ENCODE measurements around the gene NLRC3. TPM values are rescaled to one million over a fixed set of nuclear protein-coding genes. Genes with fewer than 3 reads are reported as not detected.

The NLRC3 gene, protein sequence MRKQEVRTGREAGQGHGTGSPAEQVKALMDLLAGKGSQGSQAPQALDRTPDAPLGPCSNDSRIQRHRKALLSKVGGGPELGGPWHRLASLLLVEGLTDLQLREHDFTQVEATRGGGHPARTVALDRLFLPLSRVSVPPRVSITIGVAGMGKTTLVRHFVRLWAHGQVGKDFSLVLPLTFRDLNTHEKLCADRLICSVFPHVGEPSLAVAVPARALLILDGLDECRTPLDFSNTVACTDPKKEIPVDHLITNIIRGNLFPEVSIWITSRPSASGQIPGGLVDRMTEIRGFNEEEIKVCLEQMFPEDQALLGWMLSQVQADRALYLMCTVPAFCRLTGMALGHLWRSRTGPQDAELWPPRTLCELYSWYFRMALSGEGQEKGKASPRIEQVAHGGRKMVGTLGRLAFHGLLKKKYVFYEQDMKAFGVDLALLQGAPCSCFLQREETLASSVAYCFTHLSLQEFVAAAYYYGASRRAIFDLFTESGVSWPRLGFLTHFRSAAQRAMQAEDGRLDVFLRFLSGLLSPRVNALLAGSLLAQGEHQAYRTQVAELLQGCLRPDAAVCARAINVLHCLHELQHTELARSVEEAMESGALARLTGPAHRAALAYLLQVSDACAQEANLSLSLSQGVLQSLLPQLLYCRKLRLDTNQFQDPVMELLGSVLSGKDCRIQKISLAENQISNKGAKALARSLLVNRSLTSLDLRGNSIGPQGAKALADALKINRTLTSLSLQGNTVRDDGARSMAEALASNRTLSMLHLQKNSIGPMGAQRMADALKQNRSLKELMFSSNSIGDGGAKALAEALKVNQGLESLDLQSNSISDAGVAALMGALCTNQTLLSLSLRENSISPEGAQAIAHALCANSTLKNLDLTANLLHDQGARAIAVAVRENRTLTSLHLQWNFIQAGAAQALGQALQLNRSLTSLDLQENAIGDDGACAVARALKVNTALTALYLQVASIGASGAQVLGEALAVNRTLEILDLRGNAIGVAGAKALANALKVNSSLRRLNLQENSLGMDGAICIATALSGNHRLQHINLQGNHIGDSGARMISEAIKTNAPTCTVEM
- total RNA-seq = 10 to 100 TPM; 92.6 to 94.6 TPM

DNA sequence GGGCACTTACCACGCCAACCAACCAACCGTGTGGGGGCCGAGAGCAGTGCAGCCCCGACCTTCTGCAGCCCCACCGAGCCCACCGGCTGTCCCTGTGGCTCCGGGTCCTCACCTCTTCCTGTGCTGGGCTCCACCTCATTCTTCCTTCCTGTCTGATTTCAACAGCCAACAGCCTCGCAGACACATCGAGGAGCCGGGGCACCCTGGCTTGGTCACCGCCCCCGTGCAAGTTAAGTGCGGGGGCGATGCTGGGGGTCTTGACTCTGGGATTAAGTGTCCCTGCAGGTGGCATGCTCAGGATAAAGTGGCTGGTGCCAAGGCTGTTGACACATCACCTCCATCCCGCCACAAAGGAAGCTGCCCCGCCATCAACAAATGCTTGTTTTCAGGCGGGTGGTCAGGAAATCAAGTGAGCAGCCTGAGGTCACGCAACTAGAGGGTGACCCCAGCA lies at the start of gene NLRC3:
TSS of gene NLRC3 (minus strand) at position 102 of the 451 bp plus-strand sequence. CDS start 12,367 bp downstream, outside the sequence.
- H3K27ac Mint-ChIP-seq = peak within 1 kb of the TSS; percentile 99
- no peaks in the 10 kb centered on the region for H3K27me3 Mint-ChIP-seq (ENCODE audit: low read depth)
- ChIA-PET CTCF (interaction anchor here (0.7 to 2.2 kb wide), 2 partner anchors 35 to 62 kb away, joined by 3 to 5 read pairs; partner anchors contain the start of gene SLX4), POLR2A (interaction anchor here (1.3 to 2.6 kb wide), 4 partner anchors 10 to 49 kb away, joined by 3 to 16 read pairs (median 4); partner anchors contain the start of gene SLX4)
- no peaks in the 10 kb centered on the region for H3K9me3 Mint-ChIP-seq (ENCODE audit: insufficient read depth)
- H3K4me1 Mint-ChIP-seq (ENCODE audit: low read depth) = peaks cover 64% of the 10 kb centered on the region
- H3K4me3 Mint-ChIP-seq = peak within 1 kb of the TSS; percentile 96
- peak; percentile 79 for DNase-seq
- peaks cover 46% of the 10 kb centered on the region for H3K36me3 Mint-ChIP-seq (ENCODE audit: low read depth)
- peak; percentile 58 for ATAC-seq

DNA sequence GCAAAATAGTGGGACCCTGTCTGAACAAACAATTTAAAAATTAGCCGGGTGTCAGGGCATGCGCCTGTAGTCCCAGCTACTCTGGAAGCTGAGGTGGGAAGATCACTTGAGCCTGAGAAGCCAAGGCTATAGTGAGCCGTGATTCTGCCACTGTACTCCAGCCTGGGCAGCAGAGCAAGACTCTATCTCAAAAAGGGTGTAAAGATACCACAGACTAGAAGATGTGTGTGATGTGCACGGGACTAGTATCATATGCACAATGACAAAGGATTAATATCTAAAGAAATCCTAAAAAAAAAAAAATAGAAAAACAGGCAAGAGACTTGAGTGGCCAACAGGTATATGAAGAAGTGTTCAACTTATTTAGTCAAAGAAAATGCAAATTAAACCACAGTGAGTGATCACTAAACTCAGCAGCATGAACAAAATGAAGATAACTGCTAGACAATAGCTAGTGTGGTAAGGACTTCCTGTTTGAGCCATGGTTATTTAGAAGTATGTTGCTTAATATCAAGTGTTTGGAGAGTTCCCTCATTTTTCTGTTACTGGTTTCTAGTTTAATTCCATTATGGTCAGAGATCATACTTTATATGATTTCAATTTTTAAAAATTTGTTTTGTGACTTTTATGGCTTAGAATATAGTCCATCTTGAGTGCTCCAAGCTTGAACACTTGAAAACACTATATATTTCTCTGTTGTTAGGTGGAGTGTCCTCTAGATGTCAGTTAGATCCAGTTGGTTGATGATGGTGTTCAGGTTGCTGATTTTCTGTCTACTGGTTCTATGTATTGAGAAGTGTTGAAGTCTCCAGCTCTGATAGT lies 48.9 kb upstream of the NLRC3 start:
- peak overlapping the region; percentile 50 for H3K4me3 Mint-ChIP-seq
- peaks cover 27% of the 10 kb centered on the region for H3K4me1 Mint-ChIP-seq (ENCODE audit: low read depth)
- no peaks in the 10 kb centered on the region for H3K9me3 Mint-ChIP-seq (ENCODE audit: insufficient read depth)
- POLR2A ChIA-PET = interaction anchor here (0.6 to 1.8 kb wide), 5 partner anchors 13 to 628 kb away, joined by 4 to 17 read pairs (median 5); partner anchors contain the start of genes SLX4 and TRAP1
- H3K27ac Mint-ChIP-seq = peak overlapping the region; percentile 88
- H3K36me3 Mint-ChIP-seq (ENCODE audit: low read depth) = peaks cover 10% of the 10 kb centered on the region
- ATAC-seq (peak; percentile 91), DNase-seq (no peak)
- no peaks in the 10 kb centered on the region for H3K27me3 Mint-ChIP-seq (ENCODE audit: low read depth)
- CTCF ChIA-PET = interaction anchor here (0.9 to 1.7 kb wide), 20 partner anchors 10 to 628 kb away, joined by 3 to 11 read pairs (median 4); partner anchors contain the start of gene SLX4

DNA sequence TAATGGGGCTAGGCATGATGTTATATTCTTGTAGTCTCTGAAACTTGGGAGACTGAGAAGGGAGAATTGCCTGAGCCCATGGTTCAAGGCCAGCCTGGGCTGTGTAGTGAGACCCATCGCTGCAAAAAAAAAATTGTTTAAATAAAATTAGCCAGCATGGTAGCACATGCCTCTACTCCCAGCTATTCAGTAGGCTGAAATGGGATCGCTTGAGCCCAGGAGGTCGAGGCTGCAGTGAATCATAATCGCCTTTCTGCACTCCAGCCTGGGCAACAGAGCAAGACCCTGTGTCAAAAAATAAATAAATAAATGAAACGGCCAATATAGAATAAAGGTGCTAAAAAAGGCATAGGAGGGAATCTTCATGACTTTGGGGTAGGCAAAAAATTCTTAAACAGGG lies 48.1 kb upstream of the NLRC3 start:
- Mint-ChIP-seq H3K27ac (peak overlapping the region; percentile 88), H3K9me3 (ENCODE audit: insufficient read depth) (no peaks in the 10 kb centered on the region), H3K4me3 (peak overlapping the region; percentile 50), H3K36me3 (ENCODE audit: low read depth) (peaks cover 12% of the 10 kb centered on the region), H3K4me1 (ENCODE audit: low read depth) (peaks cover 28% of the 10 kb centered on the region), H3K27me3 (ENCODE audit: low read depth) (no peaks in the 10 kb centered on the region)
- ChIA-PET CTCF (interaction anchor here (1.5 kb wide), 1 partner anchor 66 kb away, joined by 4 read pairs; no protein-coding TSS in a partner anchor), POLR2A (interaction anchor here (1.2 kb wide), 1 partner anchor 92 kb away, joined by 6 read pairs; the partner anchor contains the start of gene TRAP1)
- ATAC-seq = no peak
- DNase-seq = no peak

DNA sequence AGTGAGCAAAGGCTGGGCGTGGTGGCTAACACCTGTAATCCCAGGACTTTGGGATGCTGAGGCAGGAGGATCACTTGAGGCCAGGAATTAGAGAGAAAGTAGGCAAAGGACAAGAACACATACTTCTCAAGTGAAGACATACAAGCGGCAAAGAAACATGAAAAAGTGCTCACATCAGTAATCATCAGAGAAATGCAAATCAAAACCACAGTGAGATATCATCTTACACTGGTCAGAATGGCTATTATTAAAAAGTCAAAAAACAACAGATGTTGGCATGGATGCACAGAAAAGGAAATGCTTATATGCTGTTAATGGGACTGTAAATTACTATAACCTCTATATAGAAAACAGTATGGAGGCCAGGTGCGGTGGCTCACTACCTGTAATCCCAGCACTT lies 46.4 kb upstream of the NLRC3 start:
- ATAC-seq (no peak), DNase-seq (no peak)
- POLR2A ChIA-PET = no interaction called here
- H3K27ac Mint-ChIP-seq = peak overlapping the region; percentile 1
- no peak overlapping the region for H3K4me3 Mint-ChIP-seq
- H3K9me3 Mint-ChIP-seq (ENCODE audit: insufficient read depth) = no peaks in the 10 kb centered on the region
- CTCF ChIA-PET = no interaction called here
- H3K4me1 Mint-ChIP-seq (ENCODE audit: low read depth) = peaks cover 31% of the 10 kb centered on the region
- H3K36me3 Mint-ChIP-seq (ENCODE audit: low read depth) = peaks cover 12% of the 10 kb centered on the region
- no peaks in the 10 kb centered on the region for H3K27me3 Mint-ChIP-seq (ENCODE audit: low read depth)

DNA sequence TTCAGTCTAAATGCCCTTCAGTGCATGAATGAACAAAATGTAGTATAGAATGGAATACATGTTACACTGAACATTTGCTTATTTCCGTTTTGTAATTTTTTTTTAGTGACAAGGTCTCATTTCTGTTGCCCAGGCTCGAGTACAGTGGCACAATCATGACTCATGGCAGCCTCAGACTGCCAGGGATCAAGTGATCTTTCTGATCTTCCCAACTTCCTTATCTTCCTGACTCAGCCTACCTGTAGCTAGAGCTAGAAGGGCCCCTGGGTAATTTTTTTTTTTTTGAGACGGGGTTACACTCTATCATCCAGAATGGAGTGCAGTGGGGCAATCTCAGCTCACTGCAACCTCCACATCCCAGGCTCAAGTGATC lies 41.6 kb upstream of the NLRC3 start:
- CTCF ChIA-PET = interaction anchor here (0.8 kb wide), 1 partner anchor 28 kb away, joined by 3 read pairs; no protein-coding TSS in a partner anchor

DNA sequence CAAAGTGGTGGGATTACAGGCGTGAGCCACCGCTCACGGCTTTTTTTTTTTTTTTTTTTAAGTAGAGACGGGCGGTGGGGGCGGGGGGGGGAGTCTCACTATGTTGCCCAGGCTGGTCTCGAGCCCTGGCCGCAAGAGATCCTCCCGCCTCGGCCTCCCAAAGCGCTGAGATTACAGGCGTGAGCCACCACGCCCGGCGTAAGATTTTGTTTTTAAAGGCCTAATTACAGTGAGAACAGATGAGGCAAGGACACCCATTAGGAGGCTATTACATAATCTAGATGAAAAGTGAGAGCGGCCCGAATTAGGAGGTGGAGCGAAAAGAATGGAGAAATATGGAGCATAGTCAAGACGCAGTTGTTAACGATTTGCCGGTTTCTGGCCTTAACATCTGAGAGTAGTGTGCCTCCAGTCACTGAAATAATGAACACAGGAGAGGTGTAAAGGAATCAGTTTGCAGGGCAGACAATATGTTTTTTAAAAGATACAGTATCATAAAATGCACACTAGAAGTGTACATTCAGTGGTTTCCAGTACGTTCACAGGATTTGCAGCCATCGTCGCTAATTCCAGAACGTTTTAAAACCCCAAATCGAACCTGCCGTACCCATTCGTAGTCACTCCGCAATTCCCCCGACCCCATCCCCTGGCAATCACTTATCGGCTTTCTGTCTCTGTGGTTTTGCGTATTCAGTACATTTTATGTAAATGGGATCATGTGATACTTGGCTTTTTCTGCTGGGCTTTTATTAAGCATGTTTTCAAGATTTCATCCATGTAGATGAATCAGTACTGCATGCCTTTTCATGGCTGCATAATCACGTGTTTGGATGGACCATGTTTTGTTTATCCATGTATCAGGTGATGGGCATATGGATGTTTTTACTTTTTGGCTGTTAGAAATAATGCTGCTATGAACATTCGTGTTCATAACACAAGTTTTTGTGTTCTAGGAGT lies 35.6 kb upstream of the NLRC3 start:
- Mint-ChIP-seq H3K27ac (peak overlapping the region; percentile 98), H3K36me3 (ENCODE audit: low read depth) (peaks cover 61% of the 10 kb centered on the region), H3K4me3 (peak overlapping the region; percentile 97), H3K27me3 (ENCODE audit: low read depth) (no peaks in the 10 kb centered on the region), H3K9me3 (ENCODE audit: insufficient read depth) (no peaks in the 10 kb centered on the region), H3K4me1 (ENCODE audit: low read depth) (peaks cover 57% of the 10 kb centered on the region)
- ATAC-seq (no peak), DNase-seq (no peak)
- ChIA-PET POLR2A (interaction anchor here (0.6 to 2.7 kb wide), 8 partner anchors 10 to 152 kb away, joined by 3 to 17 read pairs (median 4); partner anchors contain the start of gene TRAP1), CTCF (interaction anchor here (0.9 to 1.5 kb wide), 6 partner anchors 10 to 76 kb away, joined by 3 to 9 read pairs (median 4); partner anchors contain the start of gene NLRC3)

More for the DNA sequence above, 41.6 kb upstream of the NLRC3 start:
- no peaks in the 10 kb centered on the region for H3K9me3 Mint-ChIP-seq (ENCODE audit: insufficient read depth)
- H3K27me3 Mint-ChIP-seq (ENCODE audit: low read depth) = no peaks in the 10 kb centered on the region
- H3K4me1 Mint-ChIP-seq (ENCODE audit: low read depth) = peaks cover 38% of the 10 kb centered on the region
- H3K36me3 Mint-ChIP-seq (ENCODE audit: low read depth) = peaks cover 43% of the 10 kb centered on the region
- no peak overlapping the region for H3K4me3 Mint-ChIP-seq
- H3K27ac Mint-ChIP-seq = no peak overlapping the region
- POLR2A ChIA-PET = no interaction called here
- DNase-seq (no peak), ATAC-seq (no peak)

DNA sequence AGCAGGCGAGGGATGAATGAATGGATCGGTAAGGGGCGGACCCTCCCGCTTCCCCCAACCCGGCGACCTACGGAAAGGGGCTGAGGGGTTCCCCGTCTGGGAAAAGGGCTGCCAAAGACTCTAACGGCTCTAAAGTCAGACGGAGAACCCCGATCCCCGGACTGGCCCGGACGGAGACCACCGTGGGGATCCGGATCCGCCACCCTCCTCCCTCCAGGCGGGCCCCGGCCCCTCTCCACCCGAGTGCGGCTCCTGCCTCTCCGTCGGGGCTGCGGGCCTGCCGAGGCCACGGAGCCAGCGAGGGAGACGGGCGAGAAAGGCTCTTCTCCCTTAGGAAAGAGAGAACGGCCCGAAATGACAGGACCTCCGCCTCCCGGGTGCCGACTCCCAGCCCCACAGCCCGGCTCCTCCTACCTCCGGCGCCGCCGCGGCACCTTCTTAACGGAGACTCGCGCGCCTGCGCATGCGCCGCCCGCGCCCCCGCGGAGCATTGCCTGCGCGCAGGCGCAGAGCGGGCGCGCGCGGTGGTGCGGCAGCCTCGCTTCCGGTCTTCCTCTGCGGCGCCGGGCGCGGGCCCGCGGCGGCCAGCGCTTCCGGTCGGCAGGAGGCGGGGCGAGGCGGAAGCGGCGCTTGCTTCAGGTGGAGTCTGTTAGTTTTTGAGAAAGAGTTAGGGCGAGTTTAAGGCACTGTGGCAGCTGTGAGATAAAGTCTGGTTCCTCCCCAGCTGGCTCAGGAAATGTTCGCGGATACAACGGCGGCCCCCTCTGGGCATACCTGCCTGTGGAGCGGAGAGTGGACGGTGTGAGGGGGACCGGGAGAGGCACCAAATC lies 34.2 kb upstream of the NLRC3 start, which contains the start of gene SLX4:
TSS of gene SLX4 (minus strand) at position 461 of the 830 bp plus-strand sequence. CDS start 2,642 bp downstream, outside the sequence.
- Mint-ChIP-seq H3K4me1 (ENCODE audit: low read depth) (peaks cover 61% of the 10 kb centered on the region), H3K4me3 (peak within 1 kb of the TSS; percentile 97), H3K27me3 (ENCODE audit: low read depth) (no peaks in the 10 kb centered on the region), H3K27ac (peak within 1 kb of the TSS; percentile 98), H3K9me3 (ENCODE audit: insufficient read depth) (no peaks in the 10 kb centered on the region), H3K36me3 (ENCODE audit: low read depth) (peaks cover 55% of the 10 kb centered on the region)
- DNase-seq = peak; percentile 92
- peak; percentile 91 for ATAC-seq
- ChIA-PET CTCF (interaction anchor here (0.6 to 1.5 kb wide), 8 partner anchors 11 to 884 kb away, joined by 3 to 9 read pairs (median 3); partner anchors contain the start of gene NLRC3), POLR2A (interaction anchor here (0.7 to 2.7 kb wide), 10 partner anchors 11 to 150 kb away, joined by 3 to 17 read pairs (median 4); partner anchors contain the start of gene TRAP1)

DNA sequence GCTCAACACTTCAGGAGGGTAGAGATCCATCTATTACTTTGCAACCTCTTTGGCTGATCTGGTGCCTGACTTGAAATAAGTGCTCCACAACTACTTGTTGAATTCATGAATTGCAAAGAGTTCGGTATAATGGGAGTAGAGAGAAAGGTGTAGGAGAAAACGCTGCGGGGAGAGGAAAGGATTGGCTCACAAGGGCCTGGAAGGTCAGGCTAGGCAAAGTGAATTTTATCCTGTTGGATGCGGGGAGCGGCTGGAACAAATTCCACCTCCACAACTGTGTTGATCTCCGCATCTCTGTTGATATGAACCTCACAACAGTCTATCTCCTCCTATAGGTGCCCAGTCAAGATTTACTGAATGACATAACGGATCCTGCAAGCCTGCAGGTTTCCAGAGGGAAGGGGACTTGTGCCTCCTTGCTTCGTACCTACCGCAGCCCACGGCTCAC lies 33.5 kb upstream of the NLRC3 start:
- Mint-ChIP-seq H3K4me1 (ENCODE audit: low read depth) (peaks cover 57% of the 10 kb centered on the region), H3K9me3 (ENCODE audit: insufficient read depth) (no peaks in the 10 kb centered on the region), H3K27me3 (ENCODE audit: low read depth) (no peaks in the 10 kb centered on the region), H3K4me3 (peak overlapping the region; percentile 97), H3K36me3 (ENCODE audit: low read depth) (peaks cover 55% of the 10 kb centered on the region), H3K27ac (peak overlapping the region; percentile 82)
- POLR2A ChIA-PET = interaction anchor here (1.1 to 2.7 kb wide), 2 partner anchors 16 to 29 kb away, joined by 3 to 17 read pairs; no protein-coding TSS in a partner anchor
- ATAC-seq (no peak), DNase-seq (no peak)
- CTCF ChIA-PET = interaction anchor here (1.0 kb wide), 1 partner anchor 32 kb away, joined by 3 read pairs; no protein-coding TSS in a partner anchor
